Spleen (tissue), 11 donors: ENCODE data around the gene HOMEZ. TPM values are rescaled to one million over a fixed set of nuclear protein-coding genes. Genes with fewer than 3 reads are reported as not detected.
"Not testable (repeated sequence)": the region's sequence is repeated elsewhere in the genome, so short reads cannot be mapped to it uniquely, and the experiment has no call there.

Source experiments
- DNase-seq: peaks from one replicate; pipeline ENCODE4 v3.0.0-alpha.2; 2020
- H3K27ac ChIP-seq, 8 donors: fragments of 200-600 bp; sonication (generic) in 7 of 8; 1 replicate in 4 of 8; 2 replicates in 4 of 8; pipeline versions ENCODE4 v1.5.0 to v1.8.0; 2016 to 2021; ENCODE audit warnings: inconsistent platforms in 4 of 8, mild to moderate bottlenecking in 4 of 8, moderate library complexity in 1 of 8
- H3K27me3 ChIP-seq, 7 donors: fragments of 200-600 bp; sonication (generic) in 6 of 7; replicated peaks in 1 of 7; 1 replicate in 4 of 7; 2 replicates in 3 of 7; pipeline versions ENCODE4 v1.5.0 to v1.8.0; 2016 to 2021; ENCODE audit warnings: inconsistent platforms in 3 of 7, mild to moderate bottlenecking in 1 of 7
- H3K36me3 ChIP-seq, 6 donors: fragments of 200-600 bp; sonication (generic) in 5 of 6; 1 replicate in 4 of 6; 2 replicates in 2 of 6; pipeline versions ENCODE4 v1.5.0 to v1.8.0; 2016 to 2021; ENCODE audit warnings: inconsistent platforms in 2 of 6
- H3K4me1 ChIP-seq, 6 donors: fragments of 200-600 bp; sonication (generic) in 5 of 6; 1 replicate in 3 of 6; 2 replicates in 3 of 6; pipeline versions ENCODE4 v1.5.0 to v1.8.0; 2016 to 2021; ENCODE audit warnings: inconsistent platforms in 3 of 6
- H3K4me3 ChIP-seq, 8 donors: fragments of 200-600 bp; sonication (generic) in 7 of 8; 1 replicate in 4 of 8; 2 replicates in 4 of 8; pipeline versions ENCODE4 v1.5.0 to v1.8.0; 2016 to 2021; ENCODE audit warnings: inconsistent platforms in 4 of 8, mild to moderate bottlenecking in 4 of 8, moderate library complexity in 2 of 8
- H3K9me3 ChIP-seq, 8 donors: fragments of 200-600 bp; sonication (generic) in 7 of 8; 1 replicate in 4 of 8; 2 replicates in 4 of 8; pipeline versions ENCODE4 v1.5.0 to v1.8.0; 2016 to 2021; ENCODE audit warnings: inconsistent platforms in 4 of 8
- POLR2A ChIP-seq, 3 donors: fragments of 450-650 bp; IDR thresholded peaks; one replicate each; pipeline ENCODE4 v1.5.1; 2017; ENCODE audit warnings: antibody characterized with exemption in 3 of 3, mild to moderate bottlenecking in 1 of 3
- POLR2AphosphoS5 ChIP-seq, 3 donors: sonication (generic); formaldehyde crosslinking; IDR thresholded peaks; one replicate each; pipeline ENCODE4 v1.5.1; 2017; ENCODE audit warnings: antibody characterized with exemption in 3 of 3
- WGBS, 5 donors: extraction: QIAGEN DNeasy Blood & Tissue Kit in 3 of 5; methylation state at CpG; one replicate each; pipeline versions ENCODE4 v1.1.5 to v1.1.7; 2013 to 2018; 5-methylcytosine and 5-hydroxymethylcytosine counted together
- intact Hi-C: fragments of 100-400 bp; cut with DNase I; formaldehyde crosslinking; loops from one replicate; pipeline ENCODE4 v1.15.0; 2023; ENCODE audit warnings: low total_unique reads
- polyA plus RNA-seq, 3 donors: library from polyadenylated mRNA; stranded (reverse); fragments of 200-250 nt; gene quantifications; one replicate each; pipeline ENCODE4 v1.2.1, GENCODE V29; 2013
- total RNA-seq, 7 donors: library from RNA; depleted of rRNA in 3 of 7; stranded (reverse); fragments of >200 nt in 3 of 7; fragmentation: NEBNext Ultra II Directional in 4 of 7; extraction: Animal tissue kit (Norgen Biotek cat#: 25700) in 4 of 7; gene quantifications; one replicate each; pipeline versions ENCODE4 v1.1.0 to v1.2.1, GENCODE V29; 2016 to 2021
- TF ChIP-seq, protein P1 (sequence below), 11 experiments: fragments of 200-600 bp in 7 of 11; fragments of 450-650 bp in 4 of 11; sonication (generic) in 4 of 11; IDR thresholded peaks in 8 of 11; conservative IDR thresholded peaks in 3 of 11; 1 replicate in 7 of 11; 2 replicates in 4 of 11; pipeline versions ENCODE4 v1.4.0 to v1.8.0; 2016 to 2021; ENCODE audit warnings: antibody characterized with exemption in 11 of 11, inconsistent platforms in 4 of 11, mild to moderate bottlenecking in 1 of 11
- donor health status: healthy with polysubstance abuse.
- donor health status: DM: no; HTN: no; CAD: no; lungs with moderate emphysema.
- donor health status: DM: no; HTN: no; CAD: no.
- donor health status: Bipolar disorder and iron deficiency.
- donor health status: healthy.
- donor health status: DM: no; HTN: no; CAD: no.
- donor health status: DM: yes; HTN: yes; CAD: no.

HOMEZ gene
- total and polyA plus RNA-seq, 10 donors: 3.1 to 13.0 (median 8.5) TPM

DNA sequence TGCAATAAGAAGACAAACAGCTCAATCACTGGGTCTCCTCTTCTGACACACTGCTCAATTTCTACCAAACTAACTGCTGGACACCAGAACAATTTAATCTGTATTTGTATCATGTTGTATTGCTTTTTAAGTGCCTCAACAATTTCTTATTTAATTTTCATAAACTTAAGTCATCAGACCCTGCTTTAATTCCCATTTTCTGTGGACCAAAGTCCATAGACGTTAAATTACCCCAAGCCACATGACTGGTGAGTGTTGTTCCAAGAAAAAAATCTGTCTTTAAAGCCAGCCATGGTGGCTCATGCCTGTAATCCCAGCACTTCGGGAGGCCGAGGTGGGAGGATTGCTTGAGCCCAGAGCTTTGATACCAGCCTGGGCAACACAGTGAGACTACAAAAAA, 8.7 kb downstream of the HOMEZ start:
- H3K4me3 ChIP-seq: no peak overlapping the region
- no peak for DNase-seq
- WGBS, 5 donors: 89 to 96% (median 92%) methylated on average over 3 of the region's 3 CpGs
- TF ChIP-seq POLR2AphosphoS5 (IDR thresholded peaks at IDR 0.05): no peak
- intact Hi-C loops: no loop called here
- H3K4me1 ChIP-seq: no peaks in the 10 kb centered on the region
- H3K36me3 ChIP-seq: peaks cover 0 to 19% (median 11%) of the 10 kb centered on the region in 6 donors
- H3K27ac ChIP-seq: no peak overlapping the region
- H3K9me3 ChIP-seq: no peaks in the 10 kb centered on the region
- H3K27me3 ChIP-seq: no peaks in the 10 kb centered on the region

DNA sequence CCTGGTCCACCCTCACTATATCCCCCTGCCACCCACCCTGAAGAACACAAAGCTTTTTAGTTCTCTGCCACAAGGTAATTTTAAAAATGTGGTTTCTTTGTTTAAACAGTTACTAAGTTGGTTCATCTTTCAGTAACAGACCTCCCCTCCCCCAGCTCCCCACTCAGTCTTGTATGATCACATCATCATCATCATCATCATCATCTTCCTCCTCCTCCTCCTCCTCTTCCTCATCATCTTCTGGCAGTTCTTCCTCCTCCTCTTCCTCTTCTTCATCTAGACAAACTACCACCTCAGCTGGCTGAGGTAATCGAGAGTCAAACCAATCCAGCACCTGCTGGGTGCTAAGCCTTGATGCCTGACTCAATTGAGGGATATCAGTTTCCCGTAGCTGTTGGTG, 10.5 kb downstream of the HOMEZ start:
- Histone ChIP-seq H3K4me1 (no peaks in the 10 kb centered on the region), H3K4me3 (no peak overlapping the region), H3K27me3 (no peaks in the 10 kb centered on the region), H3K36me3 (peaks cover 0 to 16% (median 11%) of the 10 kb centered on the region in 6 donors), H3K27ac (no peak overlapping the region), H3K9me3 (no peaks in the 10 kb centered on the region)
- no peak for TF ChIP-seq POLR2A (IDR thresholded peaks at IDR 0.05)
- TF ChIP-seq POLR2AphosphoS5 (IDR thresholded peaks at IDR 0.05): no peak
- TF ChIP-seq, protein P1, sequence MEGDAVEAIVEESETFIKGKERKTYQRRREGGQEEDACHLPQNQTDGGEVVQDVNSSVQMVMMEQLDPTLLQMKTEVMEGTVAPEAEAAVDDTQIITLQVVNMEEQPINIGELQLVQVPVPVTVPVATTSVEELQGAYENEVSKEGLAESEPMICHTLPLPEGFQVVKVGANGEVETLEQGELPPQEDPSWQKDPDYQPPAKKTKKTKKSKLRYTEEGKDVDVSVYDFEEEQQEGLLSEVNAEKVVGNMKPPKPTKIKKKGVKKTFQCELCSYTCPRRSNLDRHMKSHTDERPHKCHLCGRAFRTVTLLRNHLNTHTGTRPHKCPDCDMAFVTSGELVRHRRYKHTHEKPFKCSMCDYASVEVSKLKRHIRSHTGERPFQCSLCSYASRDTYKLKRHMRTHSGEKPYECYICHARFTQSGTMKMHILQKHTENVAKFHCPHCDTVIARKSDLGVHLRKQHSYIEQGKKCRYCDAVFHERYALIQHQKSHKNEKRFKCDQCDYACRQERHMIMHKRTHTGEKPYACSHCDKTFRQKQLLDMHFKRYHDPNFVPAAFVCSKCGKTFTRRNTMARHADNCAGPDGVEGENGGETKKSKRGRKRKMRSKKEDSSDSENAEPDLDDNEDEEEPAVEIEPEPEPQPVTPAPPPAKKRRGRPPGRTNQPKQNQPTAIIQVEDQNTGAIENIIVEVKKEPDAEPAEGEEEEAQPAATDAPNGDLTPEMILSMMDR (IDR thresholded peaks at IDR 0.05 in 8 of 11, conservative IDR thresholded peaks at IDR 0.05 in 3 of 11): no peak
- no peak for DNase-seq
- WGBS, 5 donors: 90 to 96% (median 94%) methylated on average over 2 of the region's 2 CpGs
- intact Hi-C loops: no loop called here

DNA sequence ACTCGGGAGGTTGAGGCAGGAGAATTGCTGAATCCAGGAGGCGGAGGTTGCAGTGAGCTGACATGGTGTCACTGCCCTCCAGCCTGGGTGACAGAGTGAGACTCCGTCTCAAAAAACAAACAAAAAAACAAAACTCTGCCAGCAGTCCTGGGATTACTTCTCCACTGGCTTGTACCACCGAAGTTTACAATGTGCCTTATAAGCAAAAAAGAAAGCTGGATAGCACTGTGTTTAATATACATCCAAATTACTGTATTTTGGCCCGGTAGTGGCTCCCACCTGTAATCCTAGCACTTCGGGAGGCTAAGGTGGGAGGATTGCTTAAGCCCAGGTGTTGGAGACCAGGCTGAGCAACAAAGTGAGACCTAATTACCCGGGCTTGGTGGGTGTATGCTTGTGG, 16.7 kb downstream of the HOMEZ start:
- Histone ChIP-seq H3K27ac (no peak overlapping the region), H3K4me1 (no peaks in the 10 kb centered on the region), H3K27me3 (peaks cover 0 to 7% (median 0%) of the 10 kb centered on the region in 7 donors), H3K36me3 (no peaks in the 10 kb centered on the region), H3K9me3 (no peaks in the 10 kb centered on the region), H3K4me3 (no peak overlapping the region)
- no peak for DNase-seq
- WGBS, 5 donors: 87 to 96% (median 88%) methylated on average over 7 of the region's 7 CpGs
- no peak for TF ChIP-seq POLR2AphosphoS5 (IDR thresholded peaks at IDR 0.05)
- TF ChIP-seq POLR2A (IDR thresholded peaks at IDR 0.05): no peak
- TF ChIP-seq, protein P1 (IDR thresholded peaks at IDR 0.05 in 8 of 11, conservative IDR thresholded peaks at IDR 0.05 in 3 of 11): no peak
- intact Hi-C loops: loop anchor here (5.0 kb wide), 1 partner anchor 113 kb away; no protein-coding TSS in a partner anchor

DNA sequence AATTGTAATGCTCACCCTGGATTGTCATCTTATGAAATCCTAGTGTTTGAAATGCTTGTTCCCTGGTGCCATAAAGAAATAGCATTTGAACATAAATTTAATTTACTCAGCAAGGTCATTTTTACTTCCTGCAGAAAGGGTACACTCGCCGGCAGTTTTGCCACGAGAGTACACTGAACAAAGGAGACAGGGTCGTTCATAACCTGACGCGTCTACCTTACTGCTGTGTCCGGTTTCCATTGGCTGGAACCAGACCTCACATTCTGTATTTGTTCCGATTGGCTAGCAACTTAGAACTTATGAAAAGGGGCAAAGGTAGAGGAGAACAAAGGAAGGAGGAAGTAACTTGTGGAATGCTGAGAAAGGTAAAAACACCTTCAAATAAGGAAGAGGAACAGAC, 25.1 kb downstream of the HOMEZ start:
- H3K9me3 ChIP-seq, H3K4me3 ChIP-seq, H3K4me1 ChIP-seq, H3K27ac ChIP-seq, H3K36me3 ChIP-seq, intact Hi-C loops, DNase-seq: not testable (repeated sequence)
- peaks cover 0 to 35% (median 3%) of the 10 kb centered on the region in 7 donors for H3K27me3 ChIP-seq
- whole genome bisulfite sequencing, 5 donors: 74 to 81% (median 76%) methylated on average over 8 of the region's 8 CpGs

DNA sequence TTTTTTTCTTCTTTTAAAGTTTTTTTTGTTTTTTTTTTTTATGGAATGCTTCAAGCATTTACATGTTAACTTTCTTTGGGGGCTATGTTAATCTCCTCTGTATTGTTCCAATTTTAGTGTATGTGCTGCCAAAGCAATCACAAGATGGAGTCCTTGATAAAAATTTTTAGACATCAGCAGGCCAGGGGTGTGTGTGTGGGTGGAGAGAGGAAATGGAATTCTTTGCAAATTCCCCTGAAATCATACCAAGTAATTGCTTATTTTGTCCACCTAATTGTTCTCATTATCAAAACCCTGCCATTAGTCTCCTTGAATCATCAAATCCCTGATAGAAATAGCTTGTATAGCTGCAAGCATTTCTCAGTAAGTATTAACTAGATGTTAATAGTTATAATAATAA, 26.5 kb downstream of the HOMEZ start:
- H3K27ac ChIP-seq: no peak overlapping the region
- H3K27me3 ChIP-seq: peaks cover 0 to 30% (median 3%) of the 10 kb centered on the region in 7 donors
- no peak overlapping the region for H3K4me3 ChIP-seq
- H3K36me3 ChIP-seq: no peaks in the 10 kb centered on the region
- H3K4me1 ChIP-seq: no peaks in the 10 kb centered on the region
- intact Hi-C loops: no loop called here
- no peaks in the 10 kb centered on the region for H3K9me3 ChIP-seq
- TF ChIP-seq POLR2A (IDR thresholded peaks at IDR 0.05) (no peak), POLR2AphosphoS5 (IDR thresholded peaks at IDR 0.05) (no peak)
- TF ChIP-seq, protein P1 (IDR thresholded peaks at IDR 0.05 in 8 of 11, conservative IDR thresholded peaks at IDR 0.05 in 3 of 11): no peak
- DNase-seq: no peak
